Activated T-cell treated with anti-CD3 and anti-CD28 coated beads for 1 hour (primary cell): Measurements from ENCODE around the gene ORMDL2.
"Not testable (repeated sequence)": the region's sequence is repeated elsewhere in the genome, so short reads cannot be mapped to it uniquely, and the experiment has no call there.

Experiments used
- DNase-seq: peaks from one replicate; pipeline ENCODE4 v3.0.0-alpha.2; 2020; ENCODE audit warnings: low read depth

Gene ORMDL2

DNA sequence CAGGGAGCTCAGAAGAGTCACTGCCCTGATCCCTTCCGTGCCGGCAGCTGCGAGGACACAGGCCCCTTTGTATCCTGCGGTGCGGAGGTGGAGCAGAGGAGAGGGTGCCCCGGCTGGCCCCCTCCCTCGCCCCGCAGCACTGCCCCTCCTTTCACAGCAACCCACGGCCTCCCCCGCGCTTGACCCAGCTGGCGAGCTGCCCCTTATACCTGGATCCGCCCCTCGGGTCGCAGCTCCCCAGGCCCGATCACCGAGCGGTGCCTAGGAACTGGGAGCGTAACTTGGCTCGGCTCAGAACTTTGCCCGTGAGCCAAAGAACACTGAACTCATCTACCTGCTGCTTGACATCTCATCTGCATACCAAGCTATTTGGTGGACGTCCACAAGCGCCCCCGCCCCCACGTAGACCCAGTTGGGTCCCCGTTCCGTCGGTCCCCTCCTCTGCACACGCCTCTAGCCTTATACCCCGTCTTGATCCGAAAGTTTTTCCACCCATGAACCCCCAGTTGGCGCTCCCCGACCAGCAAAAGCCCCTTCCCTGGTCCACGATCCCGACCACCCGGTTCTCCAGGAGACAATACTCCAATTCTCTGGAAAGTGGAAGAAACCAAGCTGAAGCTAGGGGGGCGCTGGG lies 12.2 kb downstream of the ORMDL2 start:
- peak; percentile 14 for DNase-seq

DNA sequence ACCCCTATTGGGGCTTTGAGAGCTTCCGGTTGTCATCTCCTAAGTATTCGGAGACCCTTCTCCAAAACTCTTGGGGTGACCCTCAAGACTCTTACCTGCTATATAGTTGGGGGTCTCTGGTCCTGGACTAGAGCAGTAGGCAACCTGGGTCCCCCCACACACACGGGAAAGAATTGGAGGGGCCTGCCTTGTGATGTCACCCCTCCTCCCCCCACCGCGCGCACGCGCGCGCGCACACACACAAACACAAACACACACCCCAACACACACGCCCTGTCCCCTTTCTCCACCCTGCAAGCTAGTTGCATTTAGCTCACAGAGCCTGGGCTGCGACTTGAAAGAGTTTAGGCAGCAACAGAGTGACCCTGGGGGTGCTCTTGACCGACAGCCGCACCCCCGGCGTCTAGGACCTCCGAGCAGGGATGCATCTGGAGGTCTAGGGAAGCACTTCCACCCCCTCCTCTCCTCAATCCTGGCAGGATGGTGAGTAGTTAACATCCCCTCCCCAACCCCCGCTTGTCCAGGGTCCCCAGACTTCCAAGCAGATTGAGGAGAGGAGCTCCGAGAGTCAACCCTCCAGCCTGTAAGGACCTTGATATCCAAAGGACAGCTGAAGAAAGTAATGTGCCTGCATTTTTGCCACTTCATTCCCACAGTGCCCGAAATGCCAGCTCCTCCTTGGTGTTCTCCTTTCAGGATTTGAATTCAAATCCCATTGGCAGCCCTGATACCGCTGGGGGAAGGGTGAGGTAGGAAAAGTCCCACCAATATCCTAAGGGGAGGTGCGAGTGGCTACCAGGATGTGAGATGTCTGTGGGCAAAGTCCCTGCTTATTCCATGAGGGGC lies 13.0 kb downstream of the ORMDL2 start:
- peak; percentile 44 for DNase-seq

DNA sequence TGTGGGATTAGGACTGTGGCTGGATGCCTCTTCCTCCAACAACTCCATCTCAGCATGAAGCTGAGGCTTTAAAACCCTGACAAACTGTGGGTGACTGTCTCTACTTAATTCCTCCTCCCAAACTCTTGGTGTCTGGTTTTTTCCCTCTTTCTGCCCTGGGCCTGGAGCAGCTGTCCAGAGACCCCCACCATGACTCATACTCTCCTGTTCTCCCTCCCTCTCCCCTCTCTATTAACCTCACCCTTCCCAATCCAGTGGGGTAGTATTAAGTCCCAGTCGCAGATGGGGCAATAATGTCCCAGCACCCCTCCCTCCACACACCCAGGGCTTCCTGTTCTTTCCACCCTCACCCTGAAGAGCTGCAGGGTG lies 13.6 kb downstream of the ORMDL2 start:
- no peak for DNase-seq

- no peak for DNase-seq
Observed at GRCh38 chr12:55833056-55833455, 15.2 kb downstream of the ORMDL2 start.

GRCh38 chr12:55834400-55834799 lies 16.6 kb downstream of the ORMDL2 start:
- DNase-seq, result not testable (repeated sequence)

GRCh38 chr12:55838361-55838760 lies 20.5 kb downstream of the ORMDL2 start:
- no peak for DNase-seq

DNA sequence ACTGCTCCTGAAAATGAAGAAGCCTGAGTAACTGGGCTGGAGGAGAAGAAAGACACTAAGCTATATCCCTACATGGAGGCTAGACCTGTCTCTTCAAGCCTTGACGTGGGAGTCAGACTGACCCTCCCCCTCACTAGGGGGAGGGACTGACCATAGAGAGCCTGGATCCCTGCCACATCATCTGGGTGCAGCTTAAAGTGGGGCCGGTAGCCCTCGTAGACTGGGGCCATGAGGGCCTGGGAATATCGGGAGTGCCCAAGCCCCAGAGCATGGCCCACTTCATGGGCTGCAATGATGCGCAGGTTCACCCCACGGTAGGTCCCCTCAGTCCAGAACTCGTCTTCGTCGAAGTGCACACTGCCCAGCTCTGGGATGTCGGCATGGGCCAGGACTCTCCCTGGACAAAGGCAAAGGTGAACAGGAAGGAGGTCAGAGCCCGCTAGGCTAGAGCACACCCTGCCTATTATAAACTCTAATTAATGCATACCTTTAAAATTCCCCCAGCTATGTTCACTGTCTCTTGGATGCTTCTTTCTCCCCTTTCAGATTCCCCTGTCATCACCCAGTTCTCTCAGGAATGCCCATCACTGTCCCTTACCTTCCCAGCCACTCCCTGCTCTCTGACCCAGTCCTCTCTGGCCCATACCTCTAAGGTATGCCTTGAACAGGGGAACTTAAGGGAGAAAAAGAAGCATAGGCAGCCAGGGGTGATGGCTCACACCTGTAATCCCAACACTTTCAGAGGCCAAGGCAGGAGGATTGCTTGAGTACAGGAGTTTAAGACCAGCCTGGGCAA lies 21.7 kb downstream of the ORMDL2 start:
- DNase-seq, result no peak

DNA sequence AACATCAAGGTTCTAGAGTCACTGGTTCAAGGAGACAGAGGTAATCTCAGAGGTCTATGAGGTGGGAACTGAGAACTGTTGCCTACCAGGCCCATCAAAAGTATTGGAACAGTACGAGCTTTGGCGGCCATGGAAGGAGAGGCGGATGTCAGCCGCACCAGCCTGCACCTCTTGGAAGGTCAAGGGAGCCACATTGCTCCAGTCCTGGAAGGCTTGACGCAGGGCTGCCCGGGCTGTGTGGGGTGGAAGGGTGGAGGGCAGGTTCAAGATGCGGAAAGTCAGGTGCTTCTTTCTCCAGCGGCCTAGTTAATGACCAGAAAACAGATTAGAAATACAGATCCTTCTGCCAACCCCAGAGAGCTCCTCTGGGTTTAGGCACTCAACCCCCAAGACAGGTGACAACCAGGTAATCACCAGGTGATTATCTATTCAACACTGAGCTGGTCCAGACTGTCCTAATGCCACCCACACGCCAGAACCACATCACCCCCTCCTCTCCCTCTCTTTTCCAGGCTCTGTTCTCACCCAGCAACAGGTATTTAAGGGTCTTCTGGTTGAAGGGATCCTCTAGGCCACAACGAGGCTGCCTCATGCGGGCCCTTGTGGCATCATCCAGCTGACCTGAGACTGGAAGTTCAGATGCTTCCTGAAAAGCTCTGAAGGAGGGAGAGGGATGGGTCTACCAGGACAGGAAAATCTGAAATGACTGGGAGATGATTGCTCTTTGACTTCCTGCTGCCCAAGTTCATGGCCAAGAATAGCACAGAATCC lies 22.9 kb downstream of the ORMDL2 start:
- no peak for DNase-seq

GRCh38 chr12:55842681-55843429 lies 25.0 kb downstream of the ORMDL2 start, which contains the start of gene MMP19:
TSS of gene MMP19 (minus strand) at chr12:55842936. CDS start at chr12:55842830, 106 bp downstream.
- DNase-seq, result no peak

- no peak for DNase-seq
Observed at GRCh38 chr12:55843431-55843830, 25.6 kb downstream of the ORMDL2 start.

DNA sequence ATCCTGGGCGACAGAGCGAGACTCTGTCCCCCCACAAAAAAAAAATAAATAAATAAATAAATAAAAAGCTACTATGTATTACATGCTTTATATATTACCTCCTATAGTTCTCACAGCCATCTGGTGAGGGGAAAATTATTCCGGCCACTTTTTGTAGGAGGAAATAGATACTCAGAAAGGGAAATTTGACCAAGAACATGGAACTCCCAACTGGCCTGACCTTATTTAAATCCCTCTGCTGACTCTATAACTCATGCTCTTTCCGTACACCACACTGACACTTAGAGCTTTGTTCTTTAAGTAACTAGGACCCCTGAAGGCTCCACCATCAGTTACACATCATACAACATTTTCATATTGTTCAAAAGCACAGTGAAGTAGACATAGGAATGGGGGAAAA lies 27.1 kb downstream of the ORMDL2 start:
- DNase-seq, result no peak

GRCh38 chr12:55845361-55845760 lies 27.5 kb downstream of the ORMDL2 start:
- no peak for DNase-seq

- DNase-seq, result no peak
Observed at GRCh38 chr12:55845785-55846496, 28.1 kb downstream of the ORMDL2 start.

DNA sequence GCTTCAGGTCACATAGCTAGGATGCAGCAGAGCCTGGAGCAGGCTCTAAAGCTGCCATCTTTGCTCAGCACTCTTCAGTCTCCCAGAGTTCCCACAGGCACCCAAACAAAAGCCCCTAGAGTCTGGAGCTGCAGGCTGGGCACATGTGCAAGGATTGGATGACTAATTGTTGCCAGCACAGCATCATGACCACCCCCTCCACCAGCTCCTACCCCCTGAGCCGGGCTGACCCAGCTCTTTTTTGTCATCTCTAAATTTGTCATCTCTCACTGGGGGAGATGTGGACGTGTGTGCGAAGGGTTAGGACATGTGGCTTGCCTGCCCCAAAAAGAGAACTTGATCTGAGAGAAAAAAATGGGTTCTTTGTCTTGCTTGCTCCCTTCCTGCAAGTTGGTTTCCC lies 29.2 kb downstream of the ORMDL2 start:
- DNase-seq, result no peak

DNA sequence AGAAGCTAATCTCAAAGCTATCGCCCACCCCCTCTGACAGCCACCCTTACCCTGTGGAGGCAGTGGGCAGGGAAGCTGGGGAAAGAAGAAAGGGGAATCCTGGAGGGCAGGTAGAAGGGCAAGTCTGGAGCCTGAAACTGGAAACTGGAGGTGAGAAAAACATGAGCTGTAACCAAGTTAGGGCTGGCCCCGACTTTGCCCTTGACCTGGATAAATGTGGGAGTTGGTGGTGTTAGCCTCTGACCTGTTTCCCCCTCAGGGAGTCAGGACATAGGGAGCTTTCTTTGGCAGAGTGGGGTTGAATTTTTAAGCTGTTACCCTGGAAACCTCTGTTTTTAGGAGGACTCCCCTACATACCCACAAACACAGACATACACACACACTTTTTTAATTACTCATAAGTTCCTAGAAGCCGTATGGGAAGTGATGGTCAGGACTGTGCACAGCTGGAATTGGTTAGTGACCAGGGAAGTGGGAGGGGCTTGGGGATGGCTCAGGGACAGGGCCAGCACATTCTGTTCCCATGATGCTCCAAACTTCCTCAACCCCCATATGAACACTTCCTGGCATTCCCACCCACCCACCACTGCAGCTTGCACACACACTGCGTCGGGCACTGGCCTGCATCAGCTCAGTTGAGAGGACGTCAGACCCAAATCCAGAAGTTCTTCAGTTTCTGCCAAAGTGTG lies 29.9 kb downstream of the ORMDL2 start:
- DNase-seq, result no peak

GRCh38 chr12:55849616-55850343 lies 31.9 kb downstream of the ORMDL2 start:
- DNase-seq, result no peak

DNA sequence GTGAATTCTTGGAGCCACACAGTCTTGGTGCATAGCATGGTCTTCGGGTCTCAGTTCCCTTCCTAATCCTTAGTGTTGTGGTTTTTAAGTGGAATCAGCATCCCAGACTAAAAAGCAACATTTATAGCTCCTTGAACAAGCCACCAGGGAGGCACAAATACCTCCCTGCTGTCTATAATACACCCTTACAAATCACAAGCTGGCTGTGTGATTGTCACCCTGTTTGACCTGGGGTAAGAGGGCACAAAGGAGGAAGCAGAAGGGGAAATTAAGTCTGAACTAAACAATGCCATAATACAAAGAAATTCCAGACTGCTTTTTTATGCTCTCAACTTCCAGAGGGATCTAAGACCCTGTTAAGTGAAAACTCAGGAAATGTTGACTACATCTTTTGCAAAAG lies 32.6 kb downstream of the ORMDL2 start:
- no peak for DNase-seq

DNA sequence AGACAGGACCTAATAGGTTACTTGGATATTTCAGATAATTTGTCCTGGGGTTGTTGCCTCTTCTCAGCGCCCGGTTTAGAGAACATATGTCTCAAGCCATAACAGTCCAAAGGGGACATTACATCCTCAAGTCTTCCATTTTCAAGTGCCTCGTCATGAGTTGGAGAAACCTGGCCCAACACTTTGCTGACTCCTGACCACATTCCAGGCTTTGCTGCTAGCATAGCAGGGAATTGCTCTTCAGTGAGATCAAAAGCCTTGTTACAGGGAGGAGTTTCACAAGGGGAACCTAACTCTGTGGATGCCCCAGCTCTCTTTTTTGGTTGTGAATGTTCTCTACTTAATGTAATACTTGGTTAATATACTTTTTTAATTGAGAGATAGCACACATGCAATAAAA lies 33.1 kb downstream of the ORMDL2 start:
- no peak for DNase-seq

GRCh38 chr12:55852740-55853139 lies 34.9 kb downstream of the ORMDL2 start:
- DNase-seq, result no peak
